HL-60 (cell line): Measurements from ENCODE around the gene TEAD4.

Source experiments
- DNase-seq, 2 experiments: peaks; one replicate each; pipeline ENCODE4 v3.0.0-alpha.2; 2010 to 2020; ENCODE audit warnings: low read depth in 1 of 2, low spot score in 1 of 2
- H3K27ac ChIP-seq: fragments of 250-450 bp; sonication (Bioruptor Pico); replicated peaks from 2 replicates; pipeline ENCODE4 v1.5.1; 2020; ENCODE audit warnings: mild to moderate bottlenecking, moderate library complexity
- H3K27me3 ChIP-seq: fragments of 250-450 bp; sonication (Bioruptor Pico); 2 replicates; pipeline ENCODE4 v1.5.1; 2021; ENCODE audit warnings: mild to moderate bottlenecking, moderate library complexity; ENCODE audit not compliant: insufficient read depth, poor library complexity, severe bottlenecking
- H3K4me3 ChIP-seq: replicated peaks from 2 replicates; pipeline ENCODE4 v1.5.1; 2011; ENCODE audit warnings: mild to moderate bottlenecking, control low read depth, low read length; ENCODE audit not compliant: insufficient read depth
- GABPA ChIP-seq: IDR thresholded peaks from 2 replicates; pipeline ENCODE4 v1.6.1; 2012; ENCODE audit warnings: low read depth
- POLR2AphosphoS5 ChIP-seq: IDR thresholded peaks from 2 replicates; pipeline ENCODE4 v1.6.1; 2012; ENCODE audit warnings: low read depth
- REST ChIP-seq: IDR thresholded peaks from 2 replicates; pipeline ENCODE4 v1.6.1; 2012; ENCODE audit warnings: low read depth; ENCODE audit not compliant: insufficient replicate concordance
- SPI1 ChIP-seq: IDR thresholded peaks from 2 replicates; pipeline ENCODE4 v1.6.1; 2012; ENCODE audit warnings: low read depth, mild to moderate bottlenecking, borderline replicate concordance
- long read RNA-seq: library from polyadenylated mRNA; unstranded; transcript quantifications from one replicate; pipeline ENCODE4 v2.0.0, GENCODE V29; 2020
- TF ChIP-seq, protein P1 (sequence below): IDR thresholded peaks from one replicate; pipeline ENCODE4 v1.5.1; 2011; ENCODE audit warnings: low read length, control low read depth, inconsistent platforms; ENCODE audit not compliant: insufficient read depth

The TEAD4 gene
- long read RNA-seq = 0 reads

GRCh38 chr12:2959192-2959504, at the start of gene TEAD4:
Gene TEAD4 (plus strand): TSS chr12:2959397.
- Histone ChIP-seq H3K4me3 (peak within 1 kb of the TSS; percentile 15), H3K27me3 (peaks cover 48% of the 10 kb centered on the region), H3K27ac (no peak within 1 kb of the TSS)
- DNase-seq = no peak
- no peak for TF ChIP-seq GABPA
- TF ChIP-seq REST = no peak
- TF ChIP-seq SPI1 = no peak
- no peak for TF ChIP-seq POLR2AphosphoS5
- TF ChIP-seq, protein P1, sequence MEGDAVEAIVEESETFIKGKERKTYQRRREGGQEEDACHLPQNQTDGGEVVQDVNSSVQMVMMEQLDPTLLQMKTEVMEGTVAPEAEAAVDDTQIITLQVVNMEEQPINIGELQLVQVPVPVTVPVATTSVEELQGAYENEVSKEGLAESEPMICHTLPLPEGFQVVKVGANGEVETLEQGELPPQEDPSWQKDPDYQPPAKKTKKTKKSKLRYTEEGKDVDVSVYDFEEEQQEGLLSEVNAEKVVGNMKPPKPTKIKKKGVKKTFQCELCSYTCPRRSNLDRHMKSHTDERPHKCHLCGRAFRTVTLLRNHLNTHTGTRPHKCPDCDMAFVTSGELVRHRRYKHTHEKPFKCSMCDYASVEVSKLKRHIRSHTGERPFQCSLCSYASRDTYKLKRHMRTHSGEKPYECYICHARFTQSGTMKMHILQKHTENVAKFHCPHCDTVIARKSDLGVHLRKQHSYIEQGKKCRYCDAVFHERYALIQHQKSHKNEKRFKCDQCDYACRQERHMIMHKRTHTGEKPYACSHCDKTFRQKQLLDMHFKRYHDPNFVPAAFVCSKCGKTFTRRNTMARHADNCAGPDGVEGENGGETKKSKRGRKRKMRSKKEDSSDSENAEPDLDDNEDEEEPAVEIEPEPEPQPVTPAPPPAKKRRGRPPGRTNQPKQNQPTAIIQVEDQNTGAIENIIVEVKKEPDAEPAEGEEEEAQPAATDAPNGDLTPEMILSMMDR = no peak

GRCh38 chr12:2912216-2912575, 47.0 kb upstream of the TEAD4 start:
- Histone ChIP-seq H3K27ac (no peak overlapping the region), H3K4me3 (no peak overlapping the region), H3K27me3 (no peaks in the 10 kb centered on the region)
- DNase-seq = no peak
- TF ChIP-seq SPI1 (no peak), POLR2AphosphoS5 (no peak), GABPA (no peak), REST (no peak)
- TF ChIP-seq, protein P1 = no peak

DNA sequence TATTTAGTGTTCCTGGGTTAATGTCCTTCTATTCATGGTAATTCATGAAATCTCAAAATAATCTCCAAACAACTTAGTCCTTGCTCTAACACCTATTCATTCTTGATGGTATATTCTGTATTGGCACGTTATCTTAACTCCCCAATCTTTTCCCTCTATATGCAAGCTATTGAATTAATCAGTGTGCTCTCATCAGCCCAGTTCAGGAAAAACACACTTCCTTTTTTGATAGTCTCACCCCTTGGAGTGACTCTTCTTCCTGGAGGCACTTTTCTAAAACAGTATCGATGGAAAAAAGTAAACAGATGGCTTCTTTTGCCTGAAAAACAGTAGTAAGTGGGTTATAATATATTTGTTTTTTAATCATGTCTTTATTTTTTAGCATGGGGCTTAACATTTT, 39.9 kb upstream of the TEAD4 start:
- DNase-seq = no peak
- Histone ChIP-seq H3K27ac (no peak overlapping the region), H3K4me3 (no peak overlapping the region), H3K27me3 (no peaks in the 10 kb centered on the region)
- TF ChIP-seq REST (no peak), SPI1 (peak; percentile 55; the same call in 1 of the 2 replicates)

DNA sequence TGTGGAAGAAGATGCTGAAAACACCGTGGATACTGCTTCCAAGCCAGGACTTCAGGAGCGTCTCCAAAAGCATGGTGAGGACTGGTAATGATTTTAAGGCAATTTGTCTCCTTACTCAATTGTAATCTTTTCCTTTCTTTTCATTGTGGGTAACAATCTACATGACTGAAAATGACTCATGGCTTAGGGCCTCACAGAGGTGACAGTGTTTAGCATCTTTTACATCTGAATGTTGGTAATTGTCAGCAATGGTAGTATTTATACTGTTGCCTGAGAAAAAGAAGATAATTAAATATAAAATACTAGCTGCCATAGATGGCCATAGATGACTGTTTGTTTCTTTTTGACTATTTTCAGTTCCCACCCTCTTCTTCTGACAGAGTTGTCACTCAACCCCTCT, 36.9 kb upstream of the TEAD4 start:
- H3K4me3 ChIP-seq = no peak overlapping the region
- DNase-seq = no peak
- TF ChIP-seq, protein P1 = no peak
- TF ChIP-seq REST = no peak
- no peak for TF ChIP-seq GABPA
- no peak for TF ChIP-seq SPI1
- TF ChIP-seq POLR2AphosphoS5 = no peak
- no peaks in the 10 kb centered on the region for H3K27me3 ChIP-seq
- no peak overlapping the region for H3K27ac ChIP-seq
